Measurements from ENCODE around the gene CBX2.
A peak's percentile ranks its signal among the peaks of the same experiment; 100 is the strongest.

The CBX2 gene

DNA sequence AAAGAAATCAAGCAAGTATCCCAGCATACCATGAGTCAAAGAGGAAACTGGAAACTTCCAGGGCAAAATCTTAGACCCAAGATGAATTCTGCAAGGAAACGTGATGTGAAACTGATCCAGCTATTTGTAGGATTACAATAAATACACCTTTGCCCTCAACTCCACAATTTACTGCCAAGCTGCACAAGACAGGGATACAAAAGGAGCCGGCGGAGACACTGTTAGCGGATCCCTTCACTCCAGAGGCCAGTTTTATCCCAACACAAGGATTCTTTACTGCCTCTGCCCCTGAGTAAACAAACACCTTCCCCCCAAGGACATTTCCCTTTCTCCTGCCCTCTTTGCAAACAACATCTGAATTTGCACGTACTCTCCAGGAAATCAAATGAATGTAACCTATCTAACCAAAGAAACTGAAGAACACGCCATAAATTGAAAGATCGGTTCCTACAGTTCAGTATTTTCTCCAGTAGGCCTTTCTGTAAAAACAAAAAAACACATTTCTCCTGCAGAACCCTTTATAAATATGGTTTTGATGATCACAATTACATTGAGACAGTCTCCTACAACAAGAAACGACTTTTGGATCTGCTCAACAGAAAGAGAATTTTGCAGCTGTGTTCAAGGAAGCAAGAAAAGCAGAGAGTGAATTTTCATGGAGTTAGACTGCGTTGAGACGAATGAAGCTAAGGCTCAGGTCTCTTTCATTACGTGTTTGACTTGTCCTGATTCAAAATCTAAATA is 1.4 kb upstream of the CBX2 start:
- no peak overlapping the region for H3K4me3 ChIP-seq (ENCODE audit: low read depth in 1 of 2, low read length in 1 of 2)
- no peak overlapping the region for H3K27ac ChIP-seq
- TF ChIP-seq, protein P1, sequence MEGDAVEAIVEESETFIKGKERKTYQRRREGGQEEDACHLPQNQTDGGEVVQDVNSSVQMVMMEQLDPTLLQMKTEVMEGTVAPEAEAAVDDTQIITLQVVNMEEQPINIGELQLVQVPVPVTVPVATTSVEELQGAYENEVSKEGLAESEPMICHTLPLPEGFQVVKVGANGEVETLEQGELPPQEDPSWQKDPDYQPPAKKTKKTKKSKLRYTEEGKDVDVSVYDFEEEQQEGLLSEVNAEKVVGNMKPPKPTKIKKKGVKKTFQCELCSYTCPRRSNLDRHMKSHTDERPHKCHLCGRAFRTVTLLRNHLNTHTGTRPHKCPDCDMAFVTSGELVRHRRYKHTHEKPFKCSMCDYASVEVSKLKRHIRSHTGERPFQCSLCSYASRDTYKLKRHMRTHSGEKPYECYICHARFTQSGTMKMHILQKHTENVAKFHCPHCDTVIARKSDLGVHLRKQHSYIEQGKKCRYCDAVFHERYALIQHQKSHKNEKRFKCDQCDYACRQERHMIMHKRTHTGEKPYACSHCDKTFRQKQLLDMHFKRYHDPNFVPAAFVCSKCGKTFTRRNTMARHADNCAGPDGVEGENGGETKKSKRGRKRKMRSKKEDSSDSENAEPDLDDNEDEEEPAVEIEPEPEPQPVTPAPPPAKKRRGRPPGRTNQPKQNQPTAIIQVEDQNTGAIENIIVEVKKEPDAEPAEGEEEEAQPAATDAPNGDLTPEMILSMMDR (IDR thresholded peaks at IDR 0.05): no peak
- H3K9me3 ChIP-seq: no peaks in the 10 kb centered on the region
- peaks cover 17 to 21% of the 10 kb centered on the region in 2 experiments for H3K4me1 ChIP-seq (ENCODE audit: control insufficient read depth in 1 of 2, insufficient read depth in 1 of 2, low read depth in 1 of 2, low read length in 1 of 2)
- no peaks in the 10 kb centered on the region for H3K36me3 ChIP-seq
- peaks cover 96% of the 10 kb centered on the region for H3K27me3 ChIP-seq

DNA sequence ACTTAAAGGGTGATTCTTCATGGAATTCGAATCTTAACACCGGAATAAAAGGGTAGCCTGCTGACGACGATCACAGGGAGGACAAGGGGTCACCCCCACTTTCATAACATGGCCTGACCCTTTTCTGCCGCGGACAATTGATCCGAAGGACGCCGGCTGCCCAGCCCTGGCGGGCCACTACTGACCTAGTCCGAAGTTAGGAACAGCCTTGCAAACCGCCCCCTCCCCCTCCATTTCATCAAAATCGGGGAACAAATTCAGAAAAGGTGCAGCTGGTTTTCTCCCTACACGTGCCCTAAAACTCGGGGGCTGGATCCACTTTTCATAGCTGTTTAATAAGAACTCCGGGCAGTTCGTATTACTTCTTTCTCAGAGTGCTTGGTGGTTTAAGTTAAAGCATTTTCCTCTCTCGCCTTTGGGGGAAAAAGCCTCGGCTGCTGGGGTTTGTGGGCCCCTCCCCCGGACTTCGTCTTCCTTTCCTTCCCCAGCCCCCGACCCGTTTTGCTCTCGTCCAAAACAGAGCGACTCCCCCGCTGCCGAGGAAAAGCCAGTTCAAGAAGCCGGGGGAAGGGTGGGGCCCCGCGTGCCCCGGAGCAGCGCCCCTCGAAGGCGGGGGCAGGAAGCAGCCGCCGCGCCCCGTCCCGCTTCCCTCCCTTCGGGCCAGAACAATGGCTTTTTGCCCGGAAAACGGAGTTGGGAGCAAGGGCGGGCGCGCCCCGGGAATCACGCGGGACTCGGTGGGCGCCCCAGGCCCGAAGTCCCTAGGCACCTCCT is 641 bp upstream of the CBX2 start:
- TF ChIP-seq, protein P1 (IDR thresholded peaks at IDR 0.05): no peak
- Histone ChIP-seq H3K36me3 (no peaks in the 10 kb centered on the region), H3K27me3 (peaks cover 98% of the 10 kb centered on the region), H3K9me3 (no peaks in the 10 kb centered on the region), H3K4me1 (ENCODE audit: control insufficient read depth in 1 of 2, insufficient read depth in 1 of 2, low read depth in 1 of 2, low read length in 1 of 2) (peaks cover 22 to 26% of the 10 kb centered on the region in 2 experiments), H3K4me3 (ENCODE audit: low read depth in 1 of 2, low read length in 1 of 2) (peak overlapping the region; percentile 39 to 62), H3K27ac (no peak overlapping the region)

DNA sequence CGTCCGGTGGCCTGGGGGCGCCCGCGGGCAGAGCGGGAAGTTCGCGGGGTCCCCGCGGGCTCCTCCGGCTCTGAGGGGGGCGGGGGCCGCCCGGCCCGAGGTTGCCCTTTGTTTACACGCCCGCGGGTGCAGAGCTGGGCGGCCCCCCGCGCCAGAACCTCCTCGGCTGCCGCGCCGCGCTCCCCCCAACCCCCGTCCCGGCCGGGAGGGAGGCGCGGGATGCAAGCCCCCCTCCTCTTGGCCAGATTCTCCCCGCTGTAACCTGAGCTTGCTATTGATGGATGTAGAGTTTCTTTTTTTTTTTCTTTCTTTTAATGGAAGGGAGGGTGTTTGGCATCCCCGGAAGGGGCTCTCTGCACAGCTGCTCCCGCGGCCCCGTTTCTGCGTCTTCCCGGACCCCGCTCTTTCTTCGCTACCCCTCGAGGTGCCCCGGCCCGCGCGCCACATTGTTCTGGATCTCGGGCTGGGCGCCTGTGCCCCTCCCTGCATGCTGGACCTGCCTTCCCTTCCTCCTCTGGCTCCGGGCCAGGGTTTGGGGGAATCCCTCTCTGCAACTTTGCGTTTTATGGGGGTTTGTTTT is 646 bp downstream of the CBX2 start:
- Histone ChIP-seq H3K27ac (no peak overlapping the region), H3K4me1 (ENCODE audit: control insufficient read depth in 1 of 2, insufficient read depth in 1 of 2, low read depth in 1 of 2, low read length in 1 of 2) (peaks cover 22 to 26% of the 10 kb centered on the region in 2 experiments), H3K27me3 (peaks cover 98% of the 10 kb centered on the region), H3K9me3 (no peaks in the 10 kb centered on the region), H3K4me3 (ENCODE audit: low read depth in 1 of 2, low read length in 1 of 2) (peak overlapping the region; percentile 51 to 66), H3K36me3 (no peaks in the 10 kb centered on the region)
- TF ChIP-seq, protein P1 (IDR thresholded peaks at IDR 0.05): no peak

DNA sequence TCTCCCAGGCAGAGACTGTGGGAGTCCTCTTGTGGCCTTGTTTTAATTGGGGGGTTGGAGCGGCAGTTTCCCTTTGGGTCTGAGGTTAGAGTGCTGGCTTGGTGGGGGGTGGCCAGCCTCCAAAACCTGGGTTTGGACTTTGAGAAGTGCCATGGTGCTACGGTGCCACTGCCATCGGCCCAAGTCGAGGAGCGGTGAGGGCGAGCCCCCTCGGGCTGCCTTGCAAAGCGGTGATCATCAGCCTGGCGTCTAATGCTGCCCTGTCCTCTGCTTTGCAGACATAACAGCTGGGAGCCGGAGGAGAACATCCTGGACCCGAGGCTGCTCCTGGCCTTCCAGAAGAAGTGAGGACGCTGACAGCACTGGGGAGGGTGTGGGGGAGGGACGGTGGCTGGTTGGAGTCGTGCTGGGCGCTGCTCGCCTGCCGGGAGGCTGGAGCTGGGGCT is 1.2 kb downstream of the CBX2 start:
- Histone ChIP-seq H3K27me3 (peaks cover 96% of the 10 kb centered on the region), H3K36me3 (no peaks in the 10 kb centered on the region), H3K27ac (no peak overlapping the region), H3K4me3 (ENCODE audit: low read depth in 1 of 2, low read length in 1 of 2) (peak overlapping the region in 1 of 2 experiments; percentile 66), H3K4me1 (ENCODE audit: control insufficient read depth in 1 of 2, insufficient read depth in 1 of 2, low read depth in 1 of 2, low read length in 1 of 2) (peaks cover 22 to 26% of the 10 kb centered on the region in 2 experiments), H3K9me3 (no peaks in the 10 kb centered on the region)
- TF ChIP-seq, protein P1 (IDR thresholded peaks at IDR 0.05): no peak

DNA sequence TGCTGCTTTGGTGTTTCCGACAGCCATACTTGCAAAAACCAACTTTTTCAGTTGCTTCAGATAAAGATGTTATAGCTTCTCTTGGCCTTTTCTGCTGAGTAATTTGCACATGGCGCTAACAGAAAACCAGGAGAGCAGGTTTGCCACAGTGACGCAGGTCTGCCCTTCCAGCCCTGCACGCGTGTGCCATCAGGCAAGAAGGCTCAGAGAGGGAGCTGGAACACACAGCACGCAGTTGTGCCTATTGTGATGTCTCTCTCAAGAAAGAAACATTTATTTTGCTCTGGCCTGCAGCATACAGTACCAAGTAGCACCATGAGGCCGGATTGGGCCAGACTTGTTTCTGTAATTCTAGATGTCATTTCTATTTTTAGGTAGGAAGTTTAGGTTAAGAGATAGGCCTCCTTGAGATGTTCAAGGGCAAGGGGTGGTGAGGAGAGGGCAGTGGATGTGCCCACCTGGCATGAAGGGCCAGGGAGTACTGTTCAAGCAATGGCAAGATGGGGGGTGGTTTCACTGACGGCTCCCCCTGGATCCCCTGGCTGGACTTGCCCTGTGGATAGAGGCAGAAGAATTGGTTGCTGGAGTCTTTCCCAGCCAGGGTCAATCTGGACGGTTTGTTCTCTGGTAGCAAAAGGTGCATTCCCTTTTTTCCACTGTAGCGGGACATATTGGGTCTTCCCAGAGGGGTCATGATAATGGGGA is 1.9 kb downstream of the CBX2 start:
- Histone ChIP-seq H3K9me3 (no peaks in the 10 kb centered on the region), H3K27me3 (peaks cover 94% of the 10 kb centered on the region), H3K36me3 (no peaks in the 10 kb centered on the region), H3K27ac (no peak overlapping the region), H3K4me3 (ENCODE audit: low read depth in 1 of 2, low read length in 1 of 2) (no peak overlapping the region), H3K4me1 (ENCODE audit: control insufficient read depth in 1 of 2, insufficient read depth in 1 of 2, low read depth in 1 of 2, low read length in 1 of 2) (peaks cover 22 to 26% of the 10 kb centered on the region in 2 experiments)
- TF ChIP-seq, protein P1 (IDR thresholded peaks at IDR 0.05): no peak
